HG02678 (cell line): ENCODE measurements around the gene KLKB1.

Source experiments
- ATAC-seq: cut with Tn5 transposase; IDR thresholded peaks from one replicate; pipeline ENCODE4 v1.9.1; 2021; ENCODE audit warnings: mild to moderate bottlenecking, moderate library complexity; ENCODE audit not compliant: unreplicated experiment

Gene KLKB1

DNA sequence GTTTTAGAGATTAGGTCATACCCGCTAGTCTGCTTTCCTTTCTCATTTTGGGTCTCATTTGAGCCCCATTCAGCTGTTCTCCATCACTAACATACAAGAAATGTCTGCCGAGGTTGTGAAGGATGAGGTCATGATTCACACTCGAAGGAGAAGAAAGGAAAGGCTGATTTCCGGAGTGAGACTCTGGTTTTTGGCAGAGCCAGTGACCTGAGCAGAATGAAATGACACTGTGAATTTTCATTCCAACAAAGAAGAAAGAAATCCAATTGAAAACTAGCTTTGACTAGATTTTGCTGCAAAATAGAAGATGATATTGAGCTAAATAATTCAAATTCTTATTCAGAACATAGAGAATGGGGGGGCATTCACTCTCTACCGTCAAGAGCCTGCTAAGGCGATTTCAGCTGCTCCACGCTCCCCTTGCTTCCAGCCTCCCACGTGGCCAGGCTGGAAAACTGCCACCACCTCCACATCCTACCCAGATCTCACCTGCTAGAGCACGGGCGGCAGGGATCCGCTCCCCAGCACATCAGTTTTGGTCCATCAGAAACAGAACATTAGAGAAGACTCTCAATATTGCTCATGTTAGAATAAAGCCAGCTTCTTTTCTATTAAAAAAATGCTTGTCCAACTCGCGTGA is 77.7 kb downstream of the KLKB1 start:
- ATAC-seq: no peak

DNA sequence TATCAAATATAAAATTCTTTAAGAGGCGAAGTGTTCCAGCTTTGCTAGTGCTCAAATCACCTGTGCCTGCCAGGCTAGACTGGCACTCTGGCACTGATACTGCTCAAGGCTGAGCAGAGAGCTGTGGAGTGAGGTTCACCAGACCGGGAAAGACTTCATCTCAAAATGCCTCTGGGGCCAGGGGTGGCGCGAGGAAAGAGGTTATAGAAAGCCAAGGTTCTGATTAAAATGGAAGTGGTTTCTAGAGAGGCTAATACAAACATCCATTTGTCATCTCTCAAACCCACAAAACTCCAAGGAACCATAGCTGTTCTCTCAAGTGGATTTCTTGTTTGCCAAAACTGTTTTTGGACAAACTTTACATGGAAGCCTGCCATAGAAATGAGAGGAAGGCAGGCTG is 80.2 kb downstream of the KLKB1 start:
- no peak for ATAC-seq

DNA sequence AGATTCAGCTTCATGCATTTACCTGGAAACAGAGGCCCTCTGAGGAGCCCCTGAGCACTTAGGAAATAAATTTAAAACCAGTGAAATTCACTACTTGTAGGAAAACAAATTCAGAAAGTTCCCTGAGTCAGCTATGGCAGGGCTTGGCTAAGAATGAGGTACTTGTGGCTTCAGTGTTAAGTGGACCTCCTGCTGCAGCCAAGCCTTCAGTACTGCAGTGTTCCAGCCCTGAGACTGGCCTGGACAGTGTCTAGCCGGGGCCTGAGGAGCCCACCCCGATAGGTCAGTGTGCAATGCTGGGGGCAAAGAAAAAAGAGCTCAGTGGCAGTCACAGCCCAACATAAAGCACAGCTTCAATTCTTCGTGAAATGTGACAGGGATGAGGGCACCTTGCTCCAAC is 80.6 kb downstream of the KLKB1 start:
- no peak for ATAC-seq
